DOHH2 (cell line): ENCODE measurements around the gene MAP3K5.

Source experiments
- EZH2phosphoT487 ChIP-seq: fragments of 200-600 bp; sonication (generic); IDR thresholded peaks from 2 replicates; pipeline ENCODE4 v1.6.1; 2017; ENCODE audit warnings: borderline replicate concordance, mild to moderate bottlenecking, antibody characterized with exemption, low read length, moderate library complexity, mixed read lengths
- TF ChIP-seq, protein P1 (sequence below): fragments of 200-600 bp; sonication (generic); IDR thresholded peaks from one replicate; pipeline ENCODE4 v1.5.1; 2014; ENCODE audit warnings: antibody characterized with exemption, mild to moderate bottlenecking, low read depth, low read length; ENCODE audit not compliant: poor library complexity, severe bottlenecking

DNA sequence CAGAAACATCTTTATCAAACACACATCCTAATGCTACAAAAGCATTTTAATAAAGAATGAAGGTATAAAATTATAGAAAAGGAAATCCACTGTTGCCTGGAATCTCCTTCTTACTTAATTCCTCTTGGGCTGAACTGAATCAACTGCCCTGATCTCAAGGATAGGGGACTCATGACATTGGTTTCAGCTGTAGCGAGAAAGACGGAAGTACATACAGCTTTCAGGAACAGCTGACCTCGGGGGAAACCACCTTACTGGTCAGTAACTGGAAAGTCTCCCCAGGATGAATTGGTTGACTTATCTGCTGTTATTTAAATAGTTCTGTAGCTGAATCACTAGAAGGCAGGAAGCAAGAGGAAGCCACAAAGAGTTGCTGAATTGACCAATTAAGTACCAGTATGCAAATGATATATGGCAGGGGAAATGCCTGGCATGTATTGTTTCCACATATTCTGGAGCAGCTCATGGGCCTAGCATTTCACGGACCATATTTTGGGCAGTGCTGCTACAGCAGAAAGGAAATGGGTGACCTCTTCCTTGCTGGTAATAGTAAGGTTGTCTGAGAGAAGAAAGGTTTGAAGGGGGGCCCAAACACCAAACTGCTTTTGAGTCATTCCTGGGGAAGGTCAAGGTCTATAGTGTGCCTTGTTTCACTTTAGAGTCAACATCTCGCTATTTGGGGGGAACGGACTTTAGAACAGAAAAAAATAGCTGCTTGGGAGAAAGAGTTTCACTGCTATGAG is 198.4 kb downstream of the MAP3K5 start:
- TF ChIP-seq, protein P1, sequence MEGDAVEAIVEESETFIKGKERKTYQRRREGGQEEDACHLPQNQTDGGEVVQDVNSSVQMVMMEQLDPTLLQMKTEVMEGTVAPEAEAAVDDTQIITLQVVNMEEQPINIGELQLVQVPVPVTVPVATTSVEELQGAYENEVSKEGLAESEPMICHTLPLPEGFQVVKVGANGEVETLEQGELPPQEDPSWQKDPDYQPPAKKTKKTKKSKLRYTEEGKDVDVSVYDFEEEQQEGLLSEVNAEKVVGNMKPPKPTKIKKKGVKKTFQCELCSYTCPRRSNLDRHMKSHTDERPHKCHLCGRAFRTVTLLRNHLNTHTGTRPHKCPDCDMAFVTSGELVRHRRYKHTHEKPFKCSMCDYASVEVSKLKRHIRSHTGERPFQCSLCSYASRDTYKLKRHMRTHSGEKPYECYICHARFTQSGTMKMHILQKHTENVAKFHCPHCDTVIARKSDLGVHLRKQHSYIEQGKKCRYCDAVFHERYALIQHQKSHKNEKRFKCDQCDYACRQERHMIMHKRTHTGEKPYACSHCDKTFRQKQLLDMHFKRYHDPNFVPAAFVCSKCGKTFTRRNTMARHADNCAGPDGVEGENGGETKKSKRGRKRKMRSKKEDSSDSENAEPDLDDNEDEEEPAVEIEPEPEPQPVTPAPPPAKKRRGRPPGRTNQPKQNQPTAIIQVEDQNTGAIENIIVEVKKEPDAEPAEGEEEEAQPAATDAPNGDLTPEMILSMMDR, result no peak
- no peak for TF ChIP-seq EZH2phosphoT487
